WI38 (cell line): ENCODE results near the gene SPSB2.
A peak's percentile ranks its signal among the peaks of the same experiment; 100 is the strongest.
"Not testable (repeated sequence)": the region's sequence is repeated elsewhere in the genome, so short reads cannot be mapped to it uniquely, and the experiment has no call there.

Experiments
- H3K4me3 ChIP-seq: 2 replicates; pipeline ENCODE4 v1.5.1; 2011; ENCODE audit warnings: low read depth, mild to moderate bottlenecking, control low read depth, low read length
- CTCF ChIP-seq: IDR thresholded peaks from 2 replicates; pipeline ENCODE4 v1.5.1; 2012; ENCODE audit warnings: low read depth, mild to moderate bottlenecking, control low read depth, low read length

The SPSB2 gene

DNA sequence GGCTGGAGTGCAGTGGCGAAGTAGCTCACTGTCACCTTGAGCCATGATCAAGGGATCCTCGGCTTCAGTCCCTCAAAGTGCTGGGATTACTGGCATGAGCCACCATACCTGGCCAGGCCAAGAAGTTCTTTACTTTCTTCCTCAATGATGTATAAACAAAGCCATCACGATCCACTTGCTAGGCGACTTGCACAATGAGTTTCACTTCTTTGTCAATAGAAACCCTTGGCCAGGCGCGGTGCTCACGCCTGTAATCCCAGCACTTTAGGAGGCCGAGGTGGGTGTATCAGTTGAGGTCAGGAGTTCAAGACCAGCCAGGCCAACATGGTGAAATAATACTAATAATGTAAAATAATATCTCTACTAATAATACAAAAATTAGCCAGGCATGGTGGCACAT, 14.4 kb upstream of the SPSB2 start:
- no peak overlapping the region for H3K4me3 ChIP-seq
- TF ChIP-seq CTCF = no peak

DNA sequence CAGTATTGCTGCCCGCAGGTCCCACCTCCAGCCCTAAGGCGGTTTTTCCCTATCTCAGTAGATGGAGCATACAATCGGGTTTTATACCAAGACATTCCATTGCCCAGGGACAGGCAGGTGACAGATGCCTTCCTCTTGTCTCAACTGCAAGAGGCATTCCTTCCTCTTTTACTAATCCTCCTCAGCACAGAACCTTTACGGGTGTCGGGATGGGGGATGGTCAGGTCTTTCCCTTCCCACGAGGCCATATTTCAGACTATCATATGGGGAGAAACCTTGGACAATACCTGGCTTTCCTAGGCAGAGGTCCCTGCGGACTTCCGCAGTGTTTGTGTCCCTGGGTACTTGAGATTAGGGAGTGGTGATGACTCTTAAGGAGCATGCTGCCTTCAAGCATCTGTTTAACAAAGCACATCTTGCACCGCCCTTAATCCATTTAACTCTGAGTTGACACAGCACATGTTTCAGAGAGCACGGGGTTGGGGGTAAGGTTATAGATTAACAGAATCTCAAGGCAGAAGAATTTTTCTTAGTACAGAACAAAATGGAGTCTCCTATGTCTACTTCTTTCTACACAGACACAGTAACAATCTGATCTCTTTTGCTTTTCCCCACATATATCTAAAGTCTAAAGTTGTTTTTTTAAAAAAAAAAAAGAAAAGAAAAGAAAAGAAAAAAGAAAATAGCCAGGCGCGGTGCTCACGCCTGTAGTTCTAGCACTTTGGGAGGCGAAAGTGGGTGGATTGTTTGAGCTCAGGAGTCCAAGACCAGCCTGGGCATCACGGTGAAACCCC, 13.3 kb upstream of the SPSB2 start:
- not testable (repeated sequence) for H3K4me3 ChIP-seq

GRCh38 chr12:6884539-6884938, 11.4 kb upstream of the SPSB2 start:
- no peak for TF ChIP-seq CTCF
- H3K4me3 ChIP-seq = no peak overlapping the region

GRCh38 chr12:6883683-6884082, 10.6 kb upstream of the SPSB2 start:
- no peak overlapping the region for H3K4me3 ChIP-seq
- TF ChIP-seq CTCF = no peak

DNA sequence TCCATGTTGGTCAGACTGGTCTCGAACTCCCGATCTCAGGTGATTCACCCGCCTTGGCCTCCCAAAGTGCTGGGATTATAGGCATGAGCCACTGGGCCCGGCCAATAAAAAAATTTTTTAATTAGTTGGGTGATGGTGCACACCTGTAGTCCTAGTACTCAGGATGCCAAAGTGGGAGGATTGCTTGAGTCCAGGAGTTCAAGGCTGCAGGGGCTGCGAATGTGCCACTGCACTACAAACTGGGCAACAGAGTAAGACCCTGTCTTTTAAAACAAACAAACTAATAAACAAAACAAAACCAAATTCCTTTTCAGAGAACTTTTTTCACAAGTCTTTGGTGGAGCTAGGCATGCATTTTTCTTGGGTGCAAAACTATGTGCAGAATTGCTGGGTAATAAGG, 10.1 kb upstream of the SPSB2 start:
- no peak overlapping the region for H3K4me3 ChIP-seq
- TF ChIP-seq CTCF = no peak

- H3K4me3 ChIP-seq = not testable (repeated sequence)
Observed at GRCh38 chr12:6879824-6880223, 6.7 kb upstream of the SPSB2 start.

- peak overlapping the region; percentile 69 for H3K4me3 ChIP-seq
Observed at GRCh38 chr12:6874015-6874368, 889 bp upstream of the SPSB2 start.

- peak; percentile 95 for TF ChIP-seq CTCF
- peak overlapping the region; percentile 69 for H3K4me3 ChIP-seq
Observed at GRCh38 chr12:6872073-6873048, 742 bp downstream of the SPSB2 start.
